Suprapubic skin (tissue), 3 donors: ENCODE measurements around the gene NPAS2.

ENCODE experiments used
- POLR2A ChIP-seq, 2 donors: fragments of 450-650 bp; IDR thresholded peaks; one replicate each; pipeline ENCODE4 v1.6.1; 2017; ENCODE audit warnings: antibody characterized with exemption in 2 of 2, mild to moderate bottlenecking in 2 of 2, moderate library complexity in 2 of 2
- TF ChIP-seq, protein P1 (sequence below), 2 donors: fragments of 200-600 bp in 1 of 2; fragments of 450-650 bp in 1 of 2; sonication (generic) in 1 of 2; IDR thresholded peaks; one replicate each; pipeline ENCODE4 v1.5.1; 2016 to 2019; ENCODE audit warnings: antibody characterized with exemption in 2 of 2, mild to moderate bottlenecking in 1 of 2, moderate library complexity in 1 of 2

DNA sequence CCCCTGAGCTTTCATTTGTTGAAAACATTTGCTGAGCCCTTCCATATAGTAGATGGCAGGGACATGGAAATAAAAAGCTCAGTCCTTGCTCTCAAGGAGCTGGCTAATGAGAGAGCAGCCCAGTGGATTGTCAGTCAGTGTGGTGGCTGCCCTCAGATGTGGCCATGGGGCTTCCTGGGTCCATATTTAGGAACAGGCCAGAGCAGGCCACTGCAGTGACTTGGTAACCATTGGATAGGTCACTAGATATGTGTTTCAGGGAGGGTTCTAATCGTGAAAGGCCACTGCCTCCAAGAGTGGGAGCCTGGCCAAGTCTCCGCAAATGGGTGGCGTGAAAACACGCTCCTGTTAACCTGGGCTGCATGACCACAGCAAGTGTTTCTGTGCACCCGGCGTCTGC is 37.4 kb downstream of the NPAS2 start:
- TF ChIP-seq POLR2A (IDR thresholded peaks at IDR 0.05): no peak
- TF ChIP-seq, protein P1, sequence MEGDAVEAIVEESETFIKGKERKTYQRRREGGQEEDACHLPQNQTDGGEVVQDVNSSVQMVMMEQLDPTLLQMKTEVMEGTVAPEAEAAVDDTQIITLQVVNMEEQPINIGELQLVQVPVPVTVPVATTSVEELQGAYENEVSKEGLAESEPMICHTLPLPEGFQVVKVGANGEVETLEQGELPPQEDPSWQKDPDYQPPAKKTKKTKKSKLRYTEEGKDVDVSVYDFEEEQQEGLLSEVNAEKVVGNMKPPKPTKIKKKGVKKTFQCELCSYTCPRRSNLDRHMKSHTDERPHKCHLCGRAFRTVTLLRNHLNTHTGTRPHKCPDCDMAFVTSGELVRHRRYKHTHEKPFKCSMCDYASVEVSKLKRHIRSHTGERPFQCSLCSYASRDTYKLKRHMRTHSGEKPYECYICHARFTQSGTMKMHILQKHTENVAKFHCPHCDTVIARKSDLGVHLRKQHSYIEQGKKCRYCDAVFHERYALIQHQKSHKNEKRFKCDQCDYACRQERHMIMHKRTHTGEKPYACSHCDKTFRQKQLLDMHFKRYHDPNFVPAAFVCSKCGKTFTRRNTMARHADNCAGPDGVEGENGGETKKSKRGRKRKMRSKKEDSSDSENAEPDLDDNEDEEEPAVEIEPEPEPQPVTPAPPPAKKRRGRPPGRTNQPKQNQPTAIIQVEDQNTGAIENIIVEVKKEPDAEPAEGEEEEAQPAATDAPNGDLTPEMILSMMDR (IDR thresholded peaks at IDR 0.05): no peak
